GM12878 (cell line): Measurements from ENCODE around the gene BRAF. TPM values are rescaled to one million over a fixed set of nuclear protein-coding genes. Genes with fewer than 3 reads are reported as not detected.
A peak's percentile ranks its signal among the peaks of the same experiment; 100 is the strongest.

Experiments used
- BCL11A ChIP-seq: IDR thresholded peaks from 2 replicates; pipeline ENCODE4 v1.6.1; 2011; ENCODE audit warnings: low read depth, low read length
- CHD1 ChIP-seq: IDR thresholded peaks from 2 replicates; pipeline ENCODE4 v1.6.1; 2012; ENCODE audit warnings: low read depth, low read length, improper control_type of control experiment
- CTCF ChIP-seq, 3 experiments: IDR thresholded peaks in 2 of 3; conservative IDR thresholded peaks in 1 of 3; 2 replicates each; pipeline ENCODE4 v1.5.1; 2011; ENCODE audit warnings: low read depth in 3 of 3, low read length in 3 of 3, mild to moderate bottlenecking in 3 of 3, control low read depth in 2 of 3, moderate library complexity in 2 of 3, inconsistent platforms in 1 of 3, mixed read lengths in 1 of 3; ENCODE audit not compliant: control insufficient read depth in 2 of 3, insufficient read depth in 1 of 3; ENCODE audit errors: extremely low read depth in 1 of 3
- EED ChIP-seq: sonication (generic); IDR thresholded peaks from 2 replicates; pipeline ENCODE4 v1.6.1; 2016; ENCODE audit warnings: antibody characterized with exemption, low read depth
- EGR1 ChIP-seq, 2 experiments: IDR thresholded peaks; 1 replicate in 1 of 2; 2 replicates in 1 of 2; pipeline ENCODE4 v1.6.1; 2011 to 2012; ENCODE audit warnings: low read depth in 2 of 2, low read length in 2 of 2, borderline replicate concordance in 1 of 2, mild to moderate bottlenecking in 1 of 2, moderate library complexity in 1 of 2
- HDAC2 ChIP-seq: fragments of 200-600 bp; sonication (generic); IDR thresholded peaks from 2 replicates; pipeline ENCODE4 v1.6.1; 2017
- IRF4 ChIP-seq: IDR thresholded peaks from 2 replicates; pipeline ENCODE4 v1.6.1; 2011; ENCODE audit warnings: low read depth, low read length
- PAX8 ChIP-seq: fragments of 450-650 bp; IDR thresholded peaks from 2 replicates; pipeline ENCODE4 v1.6.1; 2017; ENCODE audit warnings: mild to moderate bottlenecking, moderate library complexity
- POLR2A ChIP-seq: IDR thresholded peaks from 2 replicates; pipeline ENCODE4 v1.6.1; 2011; ENCODE audit warnings: low read depth, mild to moderate bottlenecking, low read length
- SPI1 ChIP-seq: IDR thresholded peaks from 2 replicates; pipeline ENCODE4 v1.6.1; 2011; ENCODE audit warnings: low read depth, mild to moderate bottlenecking, low read length, moderate library complexity, borderline replicate concordance; ENCODE audit not compliant: insufficient read depth
- ZNF687 ChIP-seq: fragments of 450-650 bp; IDR thresholded peaks from 2 replicates; pipeline ENCODE4 v1.6.1; 2017; ENCODE audit warnings: mild to moderate bottlenecking, moderate library complexity
- polyA plus RNA-seq, 11 experiments: library from polyadenylated mRNA; depleted of rRNA in 4 of 11; unstranded in 6 of 11; stranded (reverse) in 5 of 11; fragments of >200 nt; fragmentation: Nextera tagmentation in 4 of 11; fragmentation: Illumina TruSeq in 1 of 11; extraction: Ambion mirVana in 4 of 11; extraction: Trizol in 1 of 11; gene quantifications; 1 replicate in 1 of 11; 2 replicates in 10 of 11; pipeline versions ENCODE4 v1.2.1 to v1.2.3, GENCODE V29; 2011 to 2016; ENCODE audit warnings: inconsistent platforms in 2 of 11, missing spikeins in 2 of 11, low read depth in 1 of 11
- total RNA-seq, 4 experiments: library from RNA; depleted of rRNA in 3 of 4; stranded (reverse); fragments of >200 nt in 3 of 4; fragmentation: Illumina TruSeq in 1 of 4; extraction: Trizol in 1 of 4; gene quantifications; 2 replicates each; pipeline versions ENCODE4 v1.2.1 to v1.2.3, GENCODE V29; 2013 to 2021
- TF ChIP-seq, protein P1 (sequence below): fragments of 450-650 bp; formaldehyde crosslinking; IDR thresholded peaks from 2 replicates; pipeline ENCODE4 v1.4.0; 2020; ENCODE audit warnings: mild to moderate bottlenecking, moderate library complexity
- TF ChIP-seq, protein P2 (sequence below): IDR thresholded peaks from 2 replicates; pipeline ENCODE4 v1.6.1; 2011; ENCODE audit warnings: mild to moderate bottlenecking, low read depth, low read length, moderate library complexity; ENCODE audit not compliant: insufficient replicate concordance
- TF ChIP-seq, protein P3 (sequence below): IDR thresholded peaks from 2 replicates; pipeline ENCODE4 v1.6.1; 2012; ENCODE audit warnings: low read length, inconsistent platforms

The BRAF gene
- total and polyA plus RNA-seq, 10 of the 15 experiments (the other 5 are each of a cell fraction or from before 2014, with no cell fraction given), result 2.6 to 31.0 (median 10.6) TPM

DNA sequence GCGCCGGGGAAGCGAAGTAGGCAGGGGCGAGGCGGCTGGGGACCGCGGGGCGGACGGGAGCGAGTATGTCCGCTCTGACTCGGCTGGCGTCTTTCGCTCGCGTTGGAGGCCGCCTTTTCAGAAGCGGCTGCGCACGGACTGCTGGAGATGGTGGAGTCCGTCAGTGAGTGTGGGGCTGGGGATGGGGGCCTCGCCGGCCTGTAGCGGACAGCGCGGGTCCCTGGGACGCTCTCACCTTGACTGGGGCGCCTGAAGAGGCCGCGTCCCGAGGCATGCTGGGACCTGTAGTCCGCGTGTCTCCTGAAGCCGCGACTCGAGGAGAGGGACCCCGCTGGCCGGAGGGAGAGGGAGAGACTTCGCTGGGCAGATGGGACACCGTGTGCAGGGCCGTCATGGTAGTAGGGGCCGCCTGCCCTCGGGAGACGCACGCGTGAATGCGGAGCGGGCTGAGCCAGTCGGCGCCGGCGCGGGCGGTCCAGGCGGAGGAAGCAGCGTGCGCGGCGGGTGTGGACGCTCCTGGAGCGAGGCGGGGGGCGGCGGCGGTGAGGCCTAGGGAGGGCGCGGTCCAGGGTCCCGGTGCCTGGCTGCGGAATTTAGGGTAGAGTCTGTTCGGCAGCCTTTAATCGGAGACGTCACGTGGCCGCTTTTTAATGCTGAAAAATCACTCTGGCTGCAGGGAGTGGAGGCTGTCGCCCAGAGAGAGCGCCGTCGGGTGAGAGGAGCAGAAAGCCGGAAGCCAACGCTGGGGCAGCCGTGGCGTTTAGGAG is 227.9 kb downstream of the BRAF start, which contains the start of gene NDUFB2 (continued):
- TF ChIP-seq SPI1, result no peak
- TF ChIP-seq ZNF687, result no peak
- TF ChIP-seq, protein P1, sequence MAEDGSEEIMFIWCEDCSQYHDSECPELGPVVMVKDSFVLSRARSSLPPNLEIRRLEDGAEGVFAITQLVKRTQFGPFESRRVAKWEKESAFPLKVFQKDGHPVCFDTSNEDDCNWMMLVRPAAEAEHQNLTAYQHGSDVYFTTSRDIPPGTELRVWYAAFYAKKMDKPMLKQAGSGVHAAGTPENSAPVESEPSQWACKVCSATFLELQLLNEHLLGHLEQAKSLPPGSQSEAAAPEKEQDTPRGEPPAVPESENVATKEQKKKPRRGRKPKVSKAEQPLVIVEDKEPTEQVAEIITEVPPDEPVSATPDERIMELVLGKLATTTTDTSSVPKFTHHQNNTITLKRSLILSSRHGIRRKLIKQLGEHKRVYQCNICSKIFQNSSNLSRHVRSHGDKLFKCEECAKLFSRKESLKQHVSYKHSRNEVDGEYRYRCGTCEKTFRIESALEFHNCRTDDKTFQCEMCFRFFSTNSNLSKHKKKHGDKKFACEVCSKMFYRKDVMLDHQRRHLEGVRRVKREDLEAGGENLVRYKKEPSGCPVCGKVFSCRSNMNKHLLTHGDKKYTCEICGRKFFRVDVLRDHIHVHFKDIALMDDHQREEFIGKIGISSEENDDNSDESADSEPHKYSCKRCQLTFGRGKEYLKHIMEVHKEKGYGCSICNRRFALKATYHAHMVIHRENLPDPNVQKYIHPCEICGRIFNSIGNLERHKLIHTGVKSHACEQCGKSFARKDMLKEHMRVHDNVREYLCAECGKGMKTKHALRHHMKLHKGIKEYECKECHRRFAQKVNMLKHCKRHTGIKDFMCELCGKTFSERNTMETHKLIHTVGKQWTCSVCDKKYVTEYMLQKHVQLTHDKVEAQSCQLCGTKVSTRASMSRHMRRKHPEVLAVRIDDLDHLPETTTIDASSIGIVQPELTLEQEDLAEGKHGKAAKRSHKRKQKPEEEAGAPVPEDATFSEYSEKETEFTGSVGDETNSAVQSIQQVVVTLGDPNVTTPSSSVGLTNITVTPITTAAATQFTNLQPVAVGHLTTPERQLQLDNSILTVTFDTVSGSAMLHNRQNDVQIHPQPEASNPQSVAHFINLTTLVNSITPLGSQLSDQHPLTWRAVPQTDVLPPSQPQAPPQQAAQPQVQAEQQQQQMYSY (CRISPR knock-in tag), result no peak
- no peak for TF ChIP-seq BCL11A
- TF ChIP-seq PAX8, result no peak
- peak; percentile 95 for TF ChIP-seq POLR2A
- TF ChIP-seq EGR1 (IDR thresholded peaks at IDR 0.05; ENCODE audit: borderline replicate concordance in 1 of 2, low read depth in 2 of 2, low read length in 2 of 2), result peak in 1 of 2 experiments; percentile 9; a peak in 1 of 3 replicates
- TF ChIP-seq IRF4, result no peak
- no peak for TF ChIP-seq HDAC2
- TF ChIP-seq EED, result no peak
- TF ChIP-seq, protein P2, sequence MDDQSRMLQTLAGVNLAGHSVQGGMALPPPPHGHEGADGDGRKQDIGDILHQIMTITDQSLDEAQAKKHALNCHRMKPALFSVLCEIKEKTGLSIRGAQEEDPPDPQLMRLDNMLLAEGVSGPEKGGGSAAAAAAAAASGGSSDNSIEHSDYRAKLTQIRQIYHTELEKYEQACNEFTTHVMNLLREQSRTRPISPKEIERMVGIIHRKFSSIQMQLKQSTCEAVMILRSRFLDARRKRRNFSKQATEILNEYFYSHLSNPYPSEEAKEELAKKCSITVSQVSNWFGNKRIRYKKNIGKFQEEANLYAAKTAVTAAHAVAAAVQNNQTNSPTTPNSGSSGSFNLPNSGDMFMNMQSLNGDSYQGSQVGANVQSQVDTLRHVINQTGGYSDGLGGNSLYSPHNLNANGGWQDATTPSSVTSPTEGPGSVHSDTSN, result peak; percentile 85
- no peak for TF ChIP-seq CHD1
- TF ChIP-seq, protein P3, sequence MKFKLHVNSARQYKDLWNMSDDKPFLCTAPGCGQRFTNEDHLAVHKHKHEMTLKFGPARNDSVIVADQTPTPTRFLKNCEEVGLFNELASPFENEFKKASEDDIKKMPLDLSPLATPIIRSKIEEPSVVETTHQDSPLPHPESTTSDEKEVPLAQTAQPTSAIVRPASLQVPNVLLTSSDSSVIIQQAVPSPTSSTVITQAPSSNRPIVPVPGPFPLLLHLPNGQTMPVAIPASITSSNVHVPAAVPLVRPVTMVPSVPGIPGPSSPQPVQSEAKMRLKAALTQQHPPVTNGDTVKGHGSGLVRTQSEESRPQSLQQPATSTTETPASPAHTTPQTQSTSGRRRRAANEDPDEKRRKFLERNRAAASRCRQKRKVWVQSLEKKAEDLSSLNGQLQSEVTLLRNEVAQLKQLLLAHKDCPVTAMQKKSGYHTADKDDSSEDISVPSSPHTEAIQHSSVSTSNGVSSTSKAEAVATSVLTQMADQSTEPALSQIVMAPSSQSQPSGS, result no peak
- no peak for TF ChIP-seq CTCF (IDR thresholded peaks at IDR 0.05 in 2 of 3, conservative IDR thresholded peaks at IDR 0.05 in 1 of 3; ENCODE audit: control insufficient read depth in 2 of 3, extremely low read depth in 1 of 3, insufficient read depth in 1 of 3, low read depth in 3 of 3, low read length in 3 of 3)
